ENCODE measurements around the gene COPA. TPM values are rescaled to one million over a fixed set of nuclear protein-coding genes. Genes with fewer than 3 reads are reported as not detected.

Gene COPA
- total RNA-seq, 4 donors from 2014 or later, result 140 to 186 (median 150) TPM

- TF ChIP-seq CTCF (IDR thresholded peaks at IDR 0.05; ENCODE audit: low read depth), result no peak
Observed at GRCh38 chr1:160366731-160367515, 23.9 kb upstream of the COPA start, which contains the start of gene NHLH1. Gene NHLH1 (plus strand): TSS chr1:160367071. CDS start chr1:160370732, 3,661 bp downstream.

- no peak for TF ChIP-seq CTCF (IDR thresholded peaks at IDR 0.05; ENCODE audit: low read depth)
Observed at GRCh38 chr1:160365325-160365724, 22.3 kb upstream of the COPA start.

GRCh38 chr1:160363951-160364735 lies 21.1 kb upstream of the COPA start:
- no peak for TF ChIP-seq CTCF (IDR thresholded peaks at IDR 0.05; ENCODE audit: low read depth)

- no peak for TF ChIP-seq CTCF (IDR thresholded peaks at IDR 0.05; ENCODE audit: low read depth)
Observed at GRCh38 chr1:160363010-160363409, 20.0 kb upstream of the COPA start.

GRCh38 chr1:160362168-160362957 lies 19.3 kb upstream of the COPA start:
- no peak for TF ChIP-seq CTCF (IDR thresholded peaks at IDR 0.05; ENCODE audit: low read depth)

- no peak for TF ChIP-seq CTCF (IDR thresholded peaks at IDR 0.05; ENCODE audit: low read depth)
Observed at GRCh38 chr1:160361814-160362167, 18.7 kb upstream of the COPA start.

All from subcutaneous adipose tissue (tissue), 4 donors.